IPS-18c (cell line): Measurements from ENCODE around the gene OVOL1.
A peak's percentile ranks its signal among the peaks of the same experiment; 100 is the strongest.

Experiments used
- H3K4me3 ChIP-seq: 2 replicates; pipeline ENCODE4 v1.7.0; 2013; ENCODE audit warnings: low read depth, mild to moderate bottlenecking, low read length, moderate library complexity; ENCODE audit not compliant: insufficient read depth
- H3K9me3 ChIP-seq: one replicate; pipeline ENCODE4 v1.6.1; 2013; ENCODE audit warnings: mild to moderate bottlenecking, low read length, moderate library complexity; ENCODE audit not compliant: control insufficient read depth, insufficient read depth

Gene OVOL1

DNA sequence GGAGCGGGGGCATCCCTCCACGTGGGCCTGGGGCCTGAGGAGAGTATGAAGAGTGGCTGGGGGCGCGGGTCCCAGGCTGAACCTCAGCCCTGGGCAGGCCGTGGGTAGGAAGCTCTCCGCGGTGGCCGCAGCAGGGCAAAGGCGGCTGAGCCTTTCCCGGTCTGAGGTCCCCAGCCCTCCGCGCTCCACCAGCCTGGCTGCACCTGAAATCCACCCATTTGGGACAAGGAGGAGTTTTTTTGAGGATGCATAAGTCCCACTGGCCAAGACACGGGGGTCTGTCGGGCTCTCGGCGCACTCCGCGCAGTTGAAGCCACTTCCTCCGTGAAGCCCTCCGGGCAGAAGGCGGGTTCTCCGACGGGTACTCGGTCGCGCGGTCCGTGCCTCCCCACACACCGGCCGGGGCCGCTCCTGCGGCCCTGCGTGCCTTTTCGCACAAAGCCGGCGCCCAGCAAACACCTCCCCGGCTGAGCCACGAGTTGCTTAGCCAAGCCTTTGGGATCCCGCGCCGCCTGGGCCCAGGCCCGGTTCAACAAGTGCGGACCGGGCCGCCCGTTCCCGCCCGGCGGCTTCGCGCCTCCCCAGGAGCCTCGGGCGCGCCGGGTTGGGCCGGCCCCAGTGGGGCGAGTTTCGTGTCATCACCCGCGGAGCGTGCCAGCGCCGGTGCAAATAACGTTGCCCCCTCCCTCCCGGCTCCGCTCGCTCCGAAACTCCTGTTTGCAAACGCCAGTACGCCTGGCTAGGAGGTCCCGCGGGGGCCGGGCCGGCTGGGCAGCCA, 666 bp upstream of the OVOL1 start:
- Histone ChIP-seq H3K9me3 (no peaks in the 10 kb centered on the region), H3K4me3 (peak overlapping the region; percentile 46)

DNA sequence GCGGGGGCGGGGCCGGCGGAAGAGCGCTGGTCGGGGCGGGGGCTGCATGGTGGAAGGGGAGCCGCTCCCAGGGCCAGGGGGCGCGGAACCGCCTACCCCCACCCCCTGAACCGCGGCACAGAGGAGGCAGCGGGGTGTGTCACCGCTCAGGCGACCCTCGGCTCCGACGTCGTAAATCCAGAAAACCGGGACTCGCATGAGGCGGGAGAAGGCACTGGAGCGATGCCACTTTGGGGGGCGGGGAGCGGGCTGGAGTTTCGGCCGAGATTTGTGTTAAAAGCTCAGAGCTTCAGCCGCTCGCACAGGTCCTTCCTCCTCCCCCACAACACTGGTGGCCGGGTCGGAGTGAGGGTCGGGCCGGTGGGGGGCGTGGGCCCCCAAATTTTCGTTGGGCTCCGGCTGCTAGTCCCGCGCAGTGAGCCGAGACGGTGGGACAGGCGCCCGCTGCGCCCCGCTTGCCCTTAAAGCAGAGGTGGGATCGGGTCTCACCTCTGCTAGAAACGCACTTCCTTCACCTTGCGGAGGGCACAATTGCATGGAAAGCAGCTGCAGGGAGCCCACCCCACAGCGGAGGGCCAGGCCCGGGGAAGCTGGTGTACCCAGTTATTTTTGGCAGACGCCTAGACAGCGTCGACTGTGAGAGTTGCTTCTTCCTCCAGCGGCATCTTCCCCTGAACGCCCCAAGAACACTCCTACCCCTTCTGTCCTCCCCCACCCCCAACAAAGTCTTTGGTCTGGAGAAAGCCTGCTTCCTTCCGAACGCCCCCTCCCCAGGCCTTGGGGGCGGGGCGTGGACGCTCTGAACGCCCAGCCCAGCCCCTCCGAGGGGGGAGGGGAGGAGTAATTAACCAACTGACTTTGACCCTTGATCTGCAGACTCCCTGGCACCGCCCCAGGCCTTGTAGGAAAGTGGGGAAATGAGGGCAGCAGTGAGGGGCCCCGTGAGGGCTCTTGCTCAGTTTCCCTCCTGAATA, 1.1 kb downstream of the OVOL1 start:
- Histone ChIP-seq H3K9me3 (no peaks in the 10 kb centered on the region), H3K4me3 (peak overlapping the region; percentile 57)

DNA sequence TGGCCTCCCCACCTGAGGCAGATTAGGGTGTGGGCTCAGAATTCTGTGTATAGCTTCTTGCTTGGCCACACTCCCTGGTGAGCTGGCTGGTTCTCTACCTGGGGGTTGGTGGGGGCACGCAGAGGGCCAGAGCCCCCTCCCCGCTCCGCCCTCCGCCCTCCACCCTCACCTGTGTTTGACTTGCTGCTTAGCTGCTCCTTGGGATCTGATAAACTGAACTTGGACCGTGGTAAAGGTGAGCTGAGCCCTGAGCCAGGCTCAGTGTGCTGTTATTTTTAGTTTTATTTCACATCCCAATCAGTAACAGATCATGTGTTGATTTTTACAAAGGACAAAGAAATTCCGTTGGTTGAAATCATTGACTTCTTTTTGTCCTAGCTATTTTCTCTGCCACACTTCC, 2.0 kb downstream of the OVOL1 start:
- H3K9me3 ChIP-seq: no peaks in the 10 kb centered on the region
- no peak overlapping the region for H3K4me3 ChIP-seq

DNA sequence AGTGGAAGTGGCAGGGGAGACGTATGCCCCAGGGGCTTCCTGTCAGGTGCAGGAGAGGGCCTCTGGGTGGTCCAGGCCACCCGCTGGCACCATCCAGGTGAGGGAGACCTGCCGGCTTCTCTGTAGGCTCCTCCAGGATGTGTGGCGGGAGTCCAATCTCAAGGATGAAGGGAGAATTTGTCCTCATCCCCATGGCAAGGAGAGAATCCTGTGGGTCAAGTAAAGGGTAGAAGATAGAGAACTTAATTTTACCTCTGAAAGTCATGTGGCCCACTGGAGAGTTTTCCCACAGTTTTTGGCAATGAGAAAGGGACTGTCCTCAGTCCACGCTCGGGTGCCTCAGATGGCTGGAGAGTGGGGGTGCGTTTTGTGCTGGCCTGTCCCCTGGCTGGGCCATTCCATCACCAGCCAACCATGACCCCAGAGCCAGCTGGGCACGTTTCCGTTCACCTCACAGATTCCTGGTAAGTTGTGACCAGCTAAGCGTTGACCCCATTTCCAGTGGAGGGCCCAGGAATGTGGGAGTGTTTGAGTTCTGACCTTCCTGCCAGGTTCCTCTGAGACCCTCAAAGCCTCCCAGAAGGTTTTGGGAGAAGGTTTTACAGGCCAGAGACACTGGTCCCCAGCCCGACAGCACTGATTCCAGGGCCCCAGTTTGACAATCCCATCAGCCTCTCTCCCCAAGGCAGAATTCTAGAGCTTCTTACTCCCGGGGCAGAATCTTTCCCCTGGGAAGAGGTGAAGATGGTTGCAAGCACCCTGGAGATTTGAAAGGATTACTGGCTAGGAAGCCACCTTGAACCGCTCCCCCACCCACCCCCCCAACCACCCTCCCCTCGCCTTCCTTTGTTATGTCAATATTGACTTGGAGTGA, 2.6 kb downstream of the OVOL1 start:
- Histone ChIP-seq H3K4me3 (no peak overlapping the region; the same call in 1 of the 2 replicates), H3K9me3 (no peaks in the 10 kb centered on the region)

DNA sequence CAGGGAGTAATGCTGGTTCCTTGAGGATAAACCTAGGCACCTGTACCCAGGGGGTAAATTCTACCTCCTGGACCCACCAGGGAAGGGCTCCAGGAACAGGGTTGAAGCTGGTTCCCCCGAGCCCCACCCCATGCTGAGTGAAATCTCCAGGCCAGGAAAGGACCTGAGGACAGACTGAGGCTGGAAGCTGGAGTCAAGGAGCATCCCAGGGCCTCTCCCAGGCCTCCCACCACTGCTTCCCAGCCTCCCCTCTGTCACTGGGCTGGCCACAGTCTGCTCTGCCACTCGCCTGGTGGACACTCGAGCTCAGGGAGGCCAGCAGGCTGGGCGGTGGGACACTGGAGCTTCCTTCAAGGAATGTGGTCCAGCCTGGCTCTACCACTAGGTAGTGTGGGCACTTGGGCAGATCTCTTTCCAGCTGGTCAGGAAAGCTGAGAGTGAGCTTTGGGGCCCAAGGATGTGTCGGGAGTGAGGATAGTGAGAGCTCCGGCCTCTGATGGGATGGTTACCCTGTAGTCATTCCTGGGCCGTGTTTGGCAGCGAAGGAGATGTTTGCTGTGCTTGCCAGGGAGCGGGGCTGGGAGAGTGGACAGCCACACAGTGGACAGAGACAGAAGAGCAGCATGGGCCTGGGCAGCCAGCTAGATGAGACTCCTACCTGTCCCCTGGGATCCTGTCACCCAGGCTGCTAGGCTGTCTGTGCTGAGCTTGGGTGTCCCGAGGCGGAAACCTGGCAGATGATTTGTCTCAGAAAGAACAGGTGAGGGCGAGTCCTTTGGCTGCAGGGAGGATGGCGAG, 3.4 kb downstream of the OVOL1 start:
- no peak overlapping the region for H3K4me3 ChIP-seq
- H3K9me3 ChIP-seq: no peaks in the 10 kb centered on the region

DNA sequence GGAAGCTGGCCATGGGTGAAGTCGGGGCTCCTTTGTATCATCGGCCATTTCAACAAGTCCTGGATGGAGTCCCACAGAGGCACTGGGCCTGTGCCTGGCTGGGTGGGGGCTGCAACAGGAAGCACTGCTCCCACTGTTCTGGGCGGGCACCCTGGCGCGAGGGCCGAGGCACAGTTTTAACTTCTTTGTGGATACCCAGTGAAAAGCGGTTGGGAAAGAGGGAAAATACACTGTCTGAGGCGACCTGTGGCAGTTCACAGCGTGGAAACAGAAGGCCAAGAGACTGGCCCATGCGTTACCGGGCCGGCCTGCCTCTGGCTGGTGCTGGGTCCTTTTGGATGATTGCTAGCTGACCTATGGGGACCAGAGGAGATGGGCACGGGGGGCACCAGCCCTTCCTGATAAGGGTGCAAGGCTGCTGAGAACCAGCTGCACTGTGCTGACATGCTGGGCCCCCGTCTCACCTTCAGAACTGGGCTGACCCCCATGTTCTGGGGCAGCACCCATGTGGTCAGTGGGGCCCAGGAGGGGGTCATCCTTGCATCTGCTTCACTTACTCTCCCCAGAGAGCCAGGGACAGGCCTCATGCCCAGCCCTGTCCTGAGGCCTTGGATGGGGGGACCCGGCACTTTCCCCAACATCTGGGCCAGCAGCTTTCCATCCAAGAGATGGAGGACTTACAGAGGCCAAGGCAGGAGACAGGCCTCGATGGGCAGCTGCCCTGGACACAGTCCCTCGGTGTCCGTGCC, 4.2 kb downstream of the OVOL1 start:
- Histone ChIP-seq H3K4me3 (no peak overlapping the region), H3K9me3 (no peaks in the 10 kb centered on the region)

DNA sequence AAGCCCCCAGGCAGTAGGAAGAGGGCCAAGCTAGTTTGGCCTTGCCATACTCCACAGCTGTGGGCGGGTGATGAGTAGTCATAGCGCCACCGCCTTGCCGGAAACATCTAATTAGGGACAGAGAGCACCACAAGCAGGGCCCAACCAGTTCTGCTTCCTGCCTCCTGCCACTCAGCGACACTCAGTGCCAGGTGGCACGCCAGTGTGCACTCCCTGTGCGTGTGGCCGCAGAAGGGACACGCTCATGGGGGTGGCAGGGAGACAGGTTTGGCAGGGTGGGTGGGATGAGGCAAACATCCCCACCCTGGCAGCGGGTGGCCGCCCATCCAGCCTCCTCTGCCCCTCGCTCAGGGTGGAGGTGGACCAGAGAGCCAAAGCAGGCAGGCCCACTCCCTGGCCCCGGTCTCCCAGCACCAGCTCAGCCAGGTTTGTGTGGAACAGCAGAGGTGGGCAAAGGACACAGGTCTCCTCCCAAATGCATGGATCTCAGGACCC, 4.9 kb downstream of the OVOL1 start:
- no peak overlapping the region for H3K4me3 ChIP-seq
- H3K9me3 ChIP-seq: no peaks in the 10 kb centered on the region

DNA sequence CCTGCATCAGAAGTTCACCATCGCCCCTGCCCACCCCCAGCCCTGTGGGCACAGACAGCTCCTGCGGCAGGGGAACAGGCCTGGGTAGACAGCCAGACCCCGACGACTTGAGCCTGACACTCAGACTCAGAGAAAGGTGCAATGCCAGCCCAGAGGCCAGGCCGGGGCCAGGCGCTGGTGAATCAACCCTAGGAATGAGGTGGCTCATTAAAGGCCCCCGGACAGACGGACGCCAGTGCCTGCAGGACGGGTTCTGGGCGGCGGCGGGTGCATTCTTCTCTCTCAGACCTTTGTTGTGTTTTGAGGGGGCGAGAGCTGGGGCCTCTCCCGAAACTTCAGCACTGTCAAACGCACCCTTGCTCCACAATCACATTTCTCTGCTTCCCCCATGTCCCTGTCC, 5.6 kb downstream of the OVOL1 start:
- no peaks in the 10 kb centered on the region for H3K9me3 ChIP-seq
- no peak overlapping the region for H3K4me3 ChIP-seq

DNA sequence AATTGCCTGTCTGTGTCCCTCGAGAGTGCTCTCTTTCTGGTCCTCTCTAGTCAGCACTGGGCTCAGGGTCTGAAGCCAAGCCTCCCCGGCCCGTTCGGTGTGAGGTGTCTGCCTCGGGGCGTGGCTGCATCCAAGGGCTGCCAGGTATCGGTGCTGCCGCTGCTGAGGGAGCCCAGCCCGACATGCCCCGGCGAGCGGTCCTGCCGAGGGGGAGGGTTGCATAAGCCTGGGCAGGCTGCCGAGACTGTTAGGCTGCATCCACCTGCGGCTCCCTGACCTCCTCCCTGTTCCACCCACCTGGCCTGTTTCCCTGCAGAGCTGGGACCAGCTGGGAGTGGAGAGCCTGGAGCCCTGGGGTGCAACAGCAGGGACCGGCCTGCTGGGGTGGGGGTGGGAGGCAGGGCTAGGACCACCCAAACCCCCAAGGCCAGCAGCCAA, 6.3 kb downstream of the OVOL1 start:
- no peak overlapping the region for H3K4me3 ChIP-seq
- H3K9me3 ChIP-seq: no peaks in the 10 kb centered on the region

DNA sequence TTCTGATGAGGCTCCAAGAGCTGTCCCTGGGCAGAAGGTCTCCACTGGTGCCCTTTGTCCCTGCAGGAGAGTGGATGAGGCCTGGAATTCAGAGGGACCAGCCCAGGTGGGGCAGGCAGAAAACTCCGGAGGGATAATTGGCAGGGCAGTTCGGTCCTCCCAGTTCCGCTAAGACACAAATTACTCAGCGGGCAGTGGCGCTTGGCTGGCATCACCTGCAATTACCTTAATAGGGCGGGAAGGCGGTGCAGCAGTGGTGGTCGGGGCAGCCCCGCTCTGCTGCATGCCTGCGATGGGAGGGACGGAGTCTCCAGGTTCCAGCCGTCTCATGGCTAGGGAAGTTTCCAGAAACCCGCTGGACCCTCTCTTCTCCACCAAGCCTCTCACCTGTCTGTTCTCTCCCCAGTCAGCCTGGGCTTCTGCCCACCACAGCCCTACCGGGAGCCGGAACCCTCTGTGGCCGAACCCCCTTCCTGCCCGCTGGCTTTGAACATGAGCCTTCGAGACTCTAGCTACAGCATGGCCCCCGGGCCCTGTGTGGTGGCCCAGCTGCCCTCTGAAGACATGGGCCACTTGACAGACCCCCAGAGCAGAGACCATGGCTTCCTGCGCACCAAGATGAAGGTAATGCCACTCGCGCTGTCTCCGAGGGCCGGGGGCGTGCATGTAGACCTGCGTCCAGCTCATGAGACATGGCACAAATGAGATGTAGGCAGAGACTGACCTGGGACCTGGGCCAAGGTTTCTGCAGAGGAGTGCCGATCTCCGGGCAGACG, 7.0 kb downstream of the OVOL1 start:
- no peaks in the 10 kb centered on the region for H3K9me3 ChIP-seq
- H3K4me3 ChIP-seq: no peak overlapping the region

DNA sequence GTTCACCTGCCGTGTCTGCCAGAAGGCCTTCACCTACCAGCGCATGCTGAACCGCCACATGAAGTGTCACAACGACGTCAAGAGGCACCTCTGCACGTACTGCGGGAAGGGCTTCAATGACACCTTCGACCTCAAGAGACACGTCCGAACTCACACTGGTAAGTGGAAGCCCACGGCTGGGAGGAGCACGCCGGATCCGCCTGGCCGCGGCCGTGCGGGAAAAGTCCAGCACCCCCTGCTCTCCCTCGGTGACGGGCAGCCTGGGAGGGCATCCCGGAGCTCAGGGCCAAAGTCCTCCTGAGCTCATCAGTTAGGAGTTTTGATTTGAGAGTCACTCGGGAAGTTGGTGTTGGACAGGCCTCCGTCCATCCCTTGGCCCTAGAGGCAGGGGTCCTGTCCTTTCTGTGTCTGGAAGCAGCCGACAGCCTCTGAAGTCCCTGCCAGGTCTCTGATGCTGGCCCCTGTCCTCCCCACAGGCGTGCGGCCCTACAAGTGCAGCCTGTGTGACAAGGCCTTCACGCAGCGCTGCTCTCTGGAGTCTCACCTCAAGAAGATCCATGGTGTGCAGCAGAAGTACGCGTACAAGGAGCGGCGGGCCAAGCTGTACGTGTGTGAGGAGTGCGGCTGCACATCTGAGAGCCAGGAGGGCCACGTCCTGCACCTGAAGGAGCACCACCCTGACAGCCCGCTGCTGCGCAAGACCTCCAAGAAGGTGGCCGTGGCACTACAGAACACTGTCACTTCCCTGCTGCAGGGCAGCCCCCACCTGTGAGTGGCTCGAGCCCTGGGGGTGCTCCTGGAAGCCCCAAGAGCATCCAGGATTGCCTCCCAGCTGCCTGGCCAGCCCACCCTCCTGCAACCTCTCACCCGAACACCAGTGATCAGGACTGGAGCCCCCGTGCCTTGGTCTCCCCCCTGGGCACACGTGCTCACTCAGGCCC, 8.0 kb downstream of the OVOL1 start:
- Histone ChIP-seq H3K4me3 (no peak overlapping the region), H3K9me3 (no peaks in the 10 kb centered on the region)

DNA sequence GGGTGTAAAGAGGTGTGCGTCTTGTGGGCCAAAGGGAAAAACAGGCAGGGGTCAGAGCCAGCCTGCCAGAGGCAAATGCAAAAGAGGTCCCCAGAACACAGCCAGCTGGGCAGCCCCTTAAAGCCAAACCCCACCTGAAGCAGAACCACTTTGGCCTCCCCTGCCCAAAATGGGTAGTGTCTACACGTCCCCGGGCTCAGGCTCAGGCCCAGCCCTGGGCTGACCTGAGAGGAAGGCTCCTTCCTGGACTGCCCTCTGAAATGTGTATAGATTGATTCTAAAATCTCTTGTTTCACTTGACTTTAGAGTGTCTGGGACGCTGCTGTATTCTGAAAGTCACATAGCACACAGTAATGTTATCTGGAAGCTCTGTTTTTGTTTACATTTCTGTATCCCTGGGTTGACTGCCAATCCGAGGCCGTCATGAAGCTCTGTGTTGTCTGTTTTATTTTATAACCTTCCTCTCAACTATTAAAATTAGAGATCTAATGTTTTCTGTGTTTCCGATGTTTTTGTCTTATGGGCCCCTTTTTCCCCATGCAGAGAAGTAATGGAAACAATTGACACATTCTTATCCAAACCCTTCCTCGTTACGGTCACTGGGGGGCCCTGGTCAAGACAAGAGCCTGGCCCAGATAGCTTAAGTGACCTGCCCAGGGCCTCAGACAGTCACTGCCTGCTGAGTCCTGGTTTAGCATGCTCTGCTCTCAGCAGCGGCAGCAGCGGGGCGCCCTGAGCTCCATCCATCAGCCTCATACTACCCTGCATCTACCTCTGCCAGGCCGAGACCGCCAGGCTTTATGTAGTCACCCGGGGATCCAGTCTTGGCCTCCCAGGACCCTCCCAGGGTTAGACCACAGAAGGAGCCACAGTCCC, 10.1 kb downstream of the OVOL1 start:
- Histone ChIP-seq H3K9me3 (no peaks in the 10 kb centered on the region), H3K4me3 (no peak overlapping the region)

DNA sequence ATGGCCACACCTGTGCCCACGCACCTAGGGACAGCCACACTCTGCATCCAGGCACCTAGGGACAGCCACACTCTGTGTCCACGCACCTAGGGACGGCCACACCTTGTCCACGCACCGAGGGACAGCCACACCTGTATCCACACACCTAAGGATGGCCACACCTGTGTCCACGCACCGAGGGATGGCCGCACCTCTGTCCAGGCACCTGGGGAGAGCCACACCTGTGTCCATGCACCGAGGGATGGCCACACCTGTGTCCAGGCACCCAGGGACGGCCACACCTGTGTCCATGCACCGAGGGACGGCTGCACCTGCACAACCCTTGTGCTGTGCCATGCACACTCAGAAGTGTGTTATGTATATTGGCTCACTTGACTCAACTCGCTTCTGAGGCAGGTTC, 10.8 kb downstream of the OVOL1 start:
- Histone ChIP-seq H3K9me3 (no peaks in the 10 kb centered on the region), H3K4me3 (no peak overlapping the region)
